HG02973 (cell line): ENCODE measurements around the gene CMTM5.
"Not testable (repeated sequence)": the region's sequence is repeated elsewhere in the genome, so short reads cannot be mapped to it uniquely, and the experiment has no call there.

Experiments used
- ATAC-seq: cut with Tn5 transposase; IDR thresholded peaks from one replicate; pipeline ENCODE4 v1.9.1; 2021; ENCODE audit warnings: moderate library complexity; ENCODE audit not compliant: unreplicated experiment

CMTM5 gene

DNA sequence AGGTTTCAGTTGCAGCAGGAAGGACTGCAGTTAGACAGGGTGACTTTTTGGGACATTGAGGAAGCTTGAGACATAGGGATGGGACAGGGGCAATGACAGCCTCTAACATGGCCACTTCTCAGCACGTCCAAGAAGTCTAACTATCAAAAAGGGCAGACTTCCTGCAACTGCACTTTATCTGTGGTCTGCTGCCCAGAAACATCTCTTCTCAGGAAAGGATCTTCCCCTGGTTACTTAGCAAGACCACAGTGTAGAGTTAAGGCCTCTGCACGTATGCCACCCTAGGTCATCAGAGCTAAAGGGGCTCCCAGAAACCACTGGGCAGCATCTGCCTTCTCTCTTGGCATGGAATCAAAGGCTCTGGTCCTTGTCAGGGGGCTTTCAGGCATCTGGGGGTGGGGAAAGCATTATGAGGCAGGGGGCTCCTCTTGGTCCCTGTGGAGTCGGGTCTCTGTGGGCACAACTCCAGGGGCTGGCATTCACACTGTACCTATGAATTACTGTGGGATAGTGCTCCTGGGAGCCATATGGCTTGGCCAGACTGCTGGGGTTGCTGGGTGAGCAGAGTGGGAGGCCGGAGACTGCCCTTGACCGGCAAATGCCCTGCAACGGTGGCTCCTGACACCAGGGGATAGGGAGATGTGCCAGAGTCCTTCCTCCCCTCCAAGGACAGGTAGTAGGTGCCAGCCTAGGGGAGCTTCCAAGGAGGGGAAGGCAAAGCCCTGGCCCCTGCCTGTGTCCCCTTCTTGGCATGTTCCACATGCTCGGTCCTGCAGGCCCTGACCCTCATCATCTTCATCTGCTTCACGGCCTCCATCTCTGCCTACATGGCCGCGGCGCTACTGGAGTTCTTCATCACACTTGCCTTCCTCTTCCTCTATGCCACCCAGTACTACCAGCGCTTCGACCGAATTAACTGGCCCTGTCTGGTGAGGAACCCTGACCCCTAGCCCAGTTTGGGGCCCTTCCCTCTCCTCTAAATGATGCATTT, 1.0 kb downstream of the CMTM5 start:
- no peak for ATAC-seq

DNA sequence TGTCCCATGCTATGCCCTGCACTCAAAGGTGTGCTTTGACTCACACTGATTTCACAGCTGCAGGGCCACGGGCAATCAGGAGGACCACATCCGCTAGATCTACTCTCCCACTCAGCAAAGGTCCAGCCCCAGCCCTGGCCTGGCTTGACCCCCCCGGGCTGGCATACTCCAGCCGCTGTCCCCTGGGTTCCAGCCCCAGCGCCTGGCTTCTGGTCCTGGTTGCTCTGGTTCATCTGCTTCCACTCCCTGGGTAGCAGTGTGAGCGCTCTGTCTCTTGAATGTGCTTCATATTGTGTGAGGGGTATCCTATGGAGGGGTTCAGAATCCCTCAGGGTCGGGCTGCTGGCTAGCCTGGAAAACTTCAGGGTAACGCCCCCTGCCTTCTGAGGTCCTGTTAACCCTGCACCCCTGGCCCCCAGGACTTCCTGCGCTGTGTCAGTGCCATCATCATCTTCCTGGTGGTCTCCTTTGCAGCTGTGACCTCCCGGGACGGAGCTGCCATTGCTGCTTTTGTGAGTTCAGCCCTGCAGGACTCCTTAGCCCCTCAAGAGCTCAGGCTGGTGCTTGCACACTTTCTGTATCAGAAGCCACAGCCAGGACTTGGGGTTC, 1.9 kb downstream of the CMTM5 start:
- no peak for ATAC-seq

DNA sequence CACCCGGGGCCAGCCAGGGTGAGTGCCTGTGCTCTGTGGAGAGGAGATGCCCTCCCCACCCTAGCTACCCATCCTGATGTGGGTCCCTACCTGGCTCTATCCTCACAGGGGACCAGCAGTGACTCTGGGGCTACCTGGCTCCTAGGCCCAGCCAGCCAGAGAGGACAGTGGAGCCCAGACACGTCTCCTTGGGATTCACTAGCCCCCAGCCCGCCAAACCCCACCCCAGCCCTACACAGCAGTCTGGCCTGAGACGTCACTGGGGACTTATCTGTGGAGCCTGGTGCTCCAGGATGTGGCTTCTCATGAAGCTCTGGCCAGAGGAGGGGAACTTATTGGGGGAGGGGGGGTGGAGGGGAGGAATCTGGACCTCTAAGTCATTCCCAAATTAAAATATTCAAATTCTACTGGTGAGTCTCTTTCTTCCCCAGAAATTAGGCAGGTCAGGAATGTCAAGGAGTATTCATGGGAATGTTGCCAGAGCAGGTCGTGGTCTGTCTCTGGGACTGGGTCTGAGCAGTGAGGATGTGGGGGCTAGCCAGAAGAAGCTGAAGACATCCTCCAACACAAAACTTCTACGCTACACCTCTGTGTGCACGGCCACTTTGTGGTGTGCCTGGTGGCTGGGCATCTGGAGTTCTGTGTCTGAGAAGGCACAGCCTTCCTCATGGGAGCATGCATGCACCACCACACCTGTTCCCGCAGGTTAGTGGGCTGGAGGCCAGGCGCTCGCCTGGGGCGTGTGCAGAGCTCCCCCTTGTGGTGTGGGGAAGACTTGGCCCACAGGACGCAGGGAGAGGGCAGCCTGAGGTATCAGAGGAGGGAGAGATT, 2.7 kb downstream of the CMTM5 start:
- no peak for ATAC-seq

DNA sequence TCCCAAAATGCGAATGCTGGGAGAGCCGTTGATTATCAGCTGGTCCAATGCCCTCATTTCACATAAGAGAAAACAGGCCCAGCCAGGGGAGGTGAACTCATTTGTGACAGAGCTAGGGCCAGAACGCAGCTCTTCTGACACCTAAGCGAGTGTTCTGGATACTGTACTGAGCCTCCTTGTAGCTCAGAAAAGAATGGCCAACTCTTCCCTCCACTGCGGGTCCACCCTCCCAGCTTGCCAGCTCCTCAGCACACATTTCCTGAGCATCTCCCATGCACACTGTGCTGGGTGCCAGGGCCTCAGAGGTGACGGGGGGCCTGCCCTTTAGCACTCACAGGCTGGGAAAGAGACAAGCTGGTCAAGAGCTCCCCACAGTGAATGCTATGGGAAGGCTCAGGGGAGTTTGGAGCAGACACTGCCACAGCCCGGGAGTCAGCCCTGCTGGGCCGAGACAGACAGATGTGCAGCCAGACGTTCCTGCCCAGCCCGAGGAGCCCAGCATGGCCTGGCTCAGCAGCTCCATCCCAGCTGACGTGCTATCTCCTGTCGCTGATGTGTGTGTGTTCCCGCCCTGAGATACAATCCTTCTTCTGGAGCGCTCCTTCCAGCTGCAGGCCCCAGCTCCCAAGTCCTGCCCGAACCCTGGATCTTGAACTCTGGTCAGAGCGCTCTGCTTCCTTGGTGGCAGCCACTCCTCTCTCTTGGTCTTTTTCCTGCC, 3.5 kb downstream of the CMTM5 start:
- no peak for ATAC-seq

DNA sequence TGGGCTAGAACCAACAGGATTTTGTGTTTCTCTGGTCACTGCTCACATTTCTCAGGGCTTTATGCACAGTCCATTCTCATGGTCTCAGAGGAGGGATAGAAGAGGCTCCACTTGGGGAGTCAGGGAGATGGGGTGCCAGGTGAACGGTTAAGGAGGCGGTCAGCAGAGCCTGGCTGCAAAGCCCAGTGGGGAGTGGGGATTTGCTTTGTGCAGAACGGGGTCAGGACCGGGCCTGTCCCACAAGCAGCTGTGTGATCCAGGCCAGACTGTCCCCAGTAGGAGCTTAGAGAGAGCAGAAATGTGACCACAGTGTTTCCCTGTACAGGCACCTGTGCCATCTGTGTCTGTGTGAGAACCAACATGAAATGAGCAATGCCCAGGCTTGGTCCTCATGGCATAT, 4.1 kb downstream of the CMTM5 start:
- no peak for ATAC-seq

- ATAC-seq: no peak
Observed at GRCh38 chr14:23381871-23382270, 5.0 kb downstream of the CMTM5 start.

- ATAC-seq: no peak
Observed at GRCh38 chr14:23382276-23382675, 5.4 kb downstream of the CMTM5 start.

GRCh38 chr14:23382731-23383440, 6.0 kb downstream of the CMTM5 start:
- ATAC-seq: no peak

GRCh38 chr14:23384364-23385080, 7.7 kb downstream of the CMTM5 start:
- ATAC-seq: no peak

GRCh38 chr14:23385244-23385641, 8.4 kb downstream of the CMTM5 start:
- no peak for ATAC-seq

DNA sequence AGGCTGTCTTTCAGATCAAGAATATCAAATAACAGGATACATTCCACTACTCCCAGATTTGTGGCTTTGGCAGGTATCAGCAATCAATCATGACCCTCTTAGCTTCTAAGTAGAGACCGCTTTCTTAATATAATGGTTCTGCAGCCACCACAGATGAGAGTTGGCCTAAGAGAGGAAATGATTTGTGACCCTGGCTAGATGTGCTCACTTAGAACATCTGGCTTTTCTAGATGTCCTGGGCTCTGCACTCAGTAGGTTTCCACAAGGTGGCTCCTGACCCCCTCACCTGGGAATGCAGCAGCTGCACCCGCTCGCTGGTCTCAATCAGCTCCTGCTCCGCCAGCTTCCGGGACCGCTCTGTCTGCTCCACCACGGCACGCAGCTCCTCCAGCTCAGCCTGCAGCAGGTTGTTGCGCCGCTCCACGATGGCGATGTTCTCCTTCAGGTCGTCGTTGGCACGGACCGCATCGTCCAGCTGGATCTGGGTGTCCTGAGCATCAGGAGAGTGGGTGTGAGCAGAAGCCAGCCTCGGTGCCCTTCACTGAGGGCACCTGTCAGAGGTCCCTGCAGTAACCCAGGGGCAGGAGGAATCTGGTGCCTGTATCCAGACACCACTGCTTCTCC, 8.9 kb downstream of the CMTM5 start:
- no peak for ATAC-seq

DNA sequence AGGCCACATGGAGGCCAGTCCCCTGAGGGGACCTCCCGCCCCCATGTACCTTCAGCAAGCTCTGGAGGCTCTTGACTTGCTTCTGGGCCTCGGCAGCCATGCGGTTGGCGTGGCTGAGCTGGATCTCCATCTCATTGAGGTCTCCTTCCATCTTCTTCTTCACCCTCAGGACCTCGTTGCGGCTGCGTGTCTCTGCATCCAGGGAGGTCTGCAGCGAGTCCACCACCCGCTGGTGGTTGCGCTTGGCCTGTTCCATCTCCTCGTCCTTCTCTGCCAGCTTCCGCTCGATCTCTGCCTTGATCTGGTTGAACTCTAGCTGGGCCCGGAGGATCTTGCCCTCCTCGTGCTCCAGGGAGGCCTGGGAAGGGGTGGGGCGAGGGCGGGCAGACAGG, 9.4 kb downstream of the CMTM5 start:
- not testable (repeated sequence) for ATAC-seq

- ATAC-seq: no peak
Observed at GRCh38 chr14:23386999-23387398, 10.2 kb downstream of the CMTM5 start.

- ATAC-seq: no peak
Observed at GRCh38 chr14:23387916-23388882, 11.4 kb downstream of the CMTM5 start.

DNA sequence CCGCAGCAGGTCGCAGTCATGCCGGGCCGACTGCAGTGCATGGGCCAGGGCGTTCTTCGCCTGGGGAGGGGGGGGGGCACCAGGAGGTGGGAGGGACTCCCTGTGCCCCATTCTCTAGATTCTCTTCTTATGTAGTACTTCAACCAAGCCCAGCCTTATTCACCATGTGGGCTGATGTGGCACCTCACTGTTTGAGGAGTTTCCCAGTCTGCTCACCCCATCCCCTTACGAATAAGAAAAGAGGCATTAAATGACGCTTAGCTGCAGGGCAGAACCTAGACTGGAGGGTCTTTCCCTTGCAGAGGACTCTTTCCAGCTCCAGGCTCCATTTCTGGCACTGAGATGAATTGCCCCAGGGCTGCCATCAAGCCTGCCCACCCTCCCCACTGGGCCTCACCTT, 12.2 kb downstream of the CMTM5 start:
- no peak for ATAC-seq

DNA sequence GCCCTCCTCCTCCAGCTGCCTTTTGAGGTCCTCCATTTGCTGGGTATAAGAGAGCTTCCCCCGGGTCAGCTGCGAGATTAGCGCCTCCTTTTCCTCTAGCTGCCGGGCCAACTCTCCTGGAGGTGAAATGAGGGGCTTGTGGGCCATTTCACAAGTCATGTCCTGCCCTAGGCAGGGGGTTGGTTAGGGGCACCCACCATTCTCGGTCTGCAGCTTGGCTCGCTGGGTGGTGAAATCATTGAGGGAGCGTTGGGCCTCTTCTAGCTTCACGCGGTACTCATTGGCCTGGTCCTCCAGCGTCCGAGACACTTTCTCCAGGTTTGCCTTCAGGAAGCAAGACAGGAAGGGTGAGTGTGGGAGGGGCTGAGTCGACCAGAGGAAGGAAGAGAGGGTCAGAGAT, 12.6 kb downstream of the CMTM5 start:
- no peak for ATAC-seq

- ATAC-seq: not testable (repeated sequence)
Observed at GRCh38 chr14:23389871-23390270, 13.0 kb downstream of the CMTM5 start.

DNA sequence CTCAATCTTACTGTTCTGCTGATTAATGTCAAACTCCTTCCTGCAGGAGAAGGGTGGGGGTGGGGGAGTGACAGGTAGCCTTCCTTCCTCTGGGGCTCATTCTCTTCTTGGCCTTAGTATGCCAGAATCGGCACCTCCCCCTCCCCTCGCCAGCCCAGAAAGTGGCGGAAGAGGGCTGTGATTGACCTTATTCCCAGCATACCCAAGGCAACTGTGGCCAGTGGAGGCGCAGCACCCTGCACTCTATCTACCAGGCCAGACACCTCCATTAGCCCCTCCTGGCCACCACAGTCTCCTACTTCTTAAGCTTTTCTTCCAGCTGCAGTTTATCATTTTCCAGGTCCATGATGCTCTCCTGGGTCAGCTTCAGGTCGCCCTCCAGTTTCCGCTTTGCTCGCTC, 15.8 kb downstream of the CMTM5 start:
- ATAC-seq: no peak
